ELR (cell line): ENCODE measurements around the gene NDUFAF8.

Source experiments
- DNase-seq: peaks from one replicate; pipeline ENCODE4 v3.0.0-alpha.2; 2015; ENCODE audit warnings: low read depth

Gene NDUFAF8

DNA sequence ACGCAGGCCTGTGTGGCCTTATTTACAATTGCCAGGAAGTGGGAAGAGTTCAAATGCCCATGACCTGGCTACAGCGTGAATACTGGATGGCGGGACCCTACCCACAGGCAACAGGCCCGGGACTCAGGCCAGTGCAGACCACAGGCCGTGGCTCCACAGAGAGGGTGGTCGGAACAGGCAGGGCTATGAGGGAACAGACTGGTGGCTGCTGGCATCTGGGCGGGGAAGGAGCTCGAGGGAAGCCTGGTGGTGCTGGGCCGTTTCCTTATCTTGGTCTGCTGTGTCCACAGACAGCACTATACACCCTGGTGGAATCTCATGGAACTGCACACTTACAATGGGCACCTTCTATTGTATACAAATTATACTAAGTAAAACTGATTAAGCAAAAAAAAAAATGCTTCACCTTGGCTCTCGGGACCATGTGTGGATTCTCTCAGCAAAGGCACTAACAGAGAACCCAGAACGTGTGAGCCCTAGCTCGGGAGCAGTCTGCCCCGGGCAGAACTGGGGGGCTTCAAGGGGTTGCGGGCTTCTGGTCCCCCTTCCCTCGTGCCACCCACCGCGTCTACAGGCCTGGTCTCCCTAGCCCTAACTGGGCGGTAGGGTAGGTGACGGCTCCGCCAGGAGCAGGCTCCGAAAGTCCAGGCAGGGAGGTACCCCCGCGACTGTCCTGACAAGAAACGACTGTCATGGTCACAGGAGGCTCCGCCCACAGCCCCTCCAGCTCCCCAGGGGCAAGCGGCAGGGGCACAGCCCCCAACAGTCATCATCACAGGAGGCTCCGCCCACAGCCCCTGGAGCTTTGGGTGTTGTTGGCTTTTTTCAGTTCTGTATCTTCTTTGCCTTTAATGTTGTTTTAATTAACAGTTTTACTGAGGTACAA, 38.2 kb upstream of the NDUFAF8 start:
- peak; percentile 83 for DNase-seq

GRCh38 chr17:81202318-81202717, 36.8 kb upstream of the NDUFAF8 start:
- no peak for DNase-seq

DNA sequence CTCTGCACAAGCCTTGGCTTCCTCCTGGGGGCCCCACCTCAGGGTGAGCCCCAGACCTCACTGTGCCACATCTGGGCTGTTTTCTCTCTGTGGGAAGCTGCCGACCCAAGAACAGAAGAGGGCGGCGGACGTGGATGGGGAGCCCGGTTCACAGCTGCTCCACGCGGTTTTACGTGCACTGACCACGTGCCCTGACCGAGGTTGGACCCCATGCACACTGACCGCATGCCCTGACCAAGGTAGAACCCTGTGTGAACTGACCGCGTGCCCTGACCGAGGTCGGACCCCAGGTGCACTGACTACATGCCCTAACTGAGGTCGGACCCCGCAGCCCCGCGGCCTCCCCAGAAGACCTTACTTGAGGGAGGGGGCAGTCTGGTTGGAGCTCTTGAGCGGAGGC, 36.0 kb upstream of the NDUFAF8 start:
- DNase-seq, result no peak

- no peak for DNase-seq
These were observed 34.5 kb upstream of the NDUFAF8 start for GRCh38 chr17:81204578-81204977.

GRCh38 chr17:81206166-81206565, 33.0 kb upstream of the NDUFAF8 start:
- DNase-seq, result no peak

DNA sequence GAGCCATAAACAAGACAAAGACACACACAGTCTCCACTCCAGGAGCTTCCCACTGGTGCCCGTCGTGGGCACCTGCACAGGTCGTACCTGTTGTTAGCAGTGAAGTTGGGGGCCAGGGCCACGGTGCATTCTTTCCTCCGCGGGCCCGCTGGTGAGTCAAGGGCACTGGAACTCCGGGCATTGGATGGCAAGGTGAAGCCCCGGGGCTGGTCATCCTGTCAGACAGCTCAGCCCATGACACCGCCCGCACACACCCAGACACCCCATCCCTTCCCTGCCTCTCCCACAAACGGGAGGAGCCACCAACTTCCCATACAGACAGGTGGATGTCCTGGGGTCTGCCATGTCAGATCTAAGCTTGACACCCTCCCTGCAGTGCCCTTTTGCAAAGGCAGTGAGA, 32.5 kb upstream of the NDUFAF8 start:
- no peak for DNase-seq

GRCh38 chr17:81207610-81208581, 31.2 kb upstream of the NDUFAF8 start:
- DNase-seq, result peak; percentile 26

DNA sequence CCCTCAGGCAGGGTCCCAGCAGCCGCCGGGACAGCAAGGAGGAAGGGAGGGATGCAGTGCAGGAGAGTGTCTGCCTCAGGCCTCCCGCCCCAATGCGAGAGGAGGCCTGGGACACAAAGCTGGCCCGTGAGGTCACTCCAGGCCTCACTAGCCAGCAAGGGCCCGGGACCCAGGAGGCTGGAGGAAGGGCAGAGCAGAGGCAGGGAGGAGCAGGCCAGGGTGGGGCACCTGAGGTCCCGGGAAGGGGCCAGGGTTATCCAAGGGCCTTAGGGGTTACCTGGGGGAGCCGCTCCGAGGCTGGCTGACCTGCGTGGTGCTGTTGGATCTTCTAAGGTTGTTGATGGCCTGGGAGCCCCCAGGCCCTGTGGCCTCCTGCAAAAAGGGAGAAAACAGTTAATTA, 30.5 kb upstream of the NDUFAF8 start:
- no peak for DNase-seq

DNA sequence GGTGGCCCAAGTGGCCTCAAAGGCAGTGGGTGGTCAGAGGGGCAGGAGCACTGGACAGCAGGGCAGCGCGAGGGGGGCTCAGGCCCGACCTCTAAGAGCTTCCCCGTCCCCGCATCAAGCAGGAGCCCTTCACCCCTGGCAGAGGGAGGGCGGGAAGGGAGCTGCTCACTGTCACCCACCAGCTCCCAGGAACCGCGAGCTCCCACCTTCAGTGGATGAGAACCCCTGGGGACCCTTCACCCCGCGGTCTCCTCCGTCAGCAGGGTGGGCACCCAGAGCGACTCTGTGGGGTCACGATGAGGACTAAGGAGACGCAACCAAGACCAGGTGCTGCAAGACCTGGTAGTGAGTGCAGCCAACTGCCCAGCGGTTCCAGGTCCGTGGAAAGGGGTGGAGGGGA, 30.0 kb upstream of the NDUFAF8 start:
- DNase-seq, result no peak

DNA sequence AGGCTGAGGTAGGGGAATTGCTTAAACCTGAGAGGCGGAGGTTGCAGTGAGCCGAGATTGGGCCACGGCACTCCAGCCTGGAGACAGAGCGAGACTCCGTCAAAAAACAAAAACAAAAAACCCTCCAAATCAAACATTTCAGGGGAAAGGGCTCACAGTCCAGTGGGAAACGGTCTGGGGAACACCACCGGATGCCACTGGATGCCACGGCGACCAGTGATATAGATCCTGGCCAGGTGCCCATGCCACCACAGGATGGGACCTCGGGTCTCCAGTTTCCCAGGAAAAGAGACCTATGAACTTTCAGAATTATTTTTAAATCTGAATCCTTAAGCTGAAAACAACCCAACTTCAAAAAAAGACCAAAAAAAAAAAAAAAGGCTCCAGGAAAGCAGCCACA, 28.7 kb upstream of the NDUFAF8 start:
- no peak for DNase-seq

DNA sequence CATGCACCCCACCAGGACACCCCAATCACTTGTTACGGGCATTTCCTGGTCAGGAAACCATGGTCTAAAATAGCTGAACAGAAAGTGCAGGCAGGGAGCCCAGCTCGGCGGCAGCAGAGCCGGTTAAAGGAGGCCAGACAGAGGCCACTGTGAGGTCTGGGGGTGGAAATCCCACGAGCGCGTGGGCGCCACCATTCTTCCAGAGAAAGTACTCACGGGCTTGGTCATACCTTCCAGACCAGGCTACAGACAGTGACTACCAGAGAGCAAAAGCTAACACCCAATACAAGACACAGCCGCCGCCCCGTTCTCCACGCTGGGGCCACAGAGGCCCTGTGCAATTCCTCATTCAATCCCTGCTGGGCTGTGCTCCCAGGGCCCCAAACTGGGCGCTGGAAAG, 28.2 kb upstream of the NDUFAF8 start:
- no peak for DNase-seq

DNA sequence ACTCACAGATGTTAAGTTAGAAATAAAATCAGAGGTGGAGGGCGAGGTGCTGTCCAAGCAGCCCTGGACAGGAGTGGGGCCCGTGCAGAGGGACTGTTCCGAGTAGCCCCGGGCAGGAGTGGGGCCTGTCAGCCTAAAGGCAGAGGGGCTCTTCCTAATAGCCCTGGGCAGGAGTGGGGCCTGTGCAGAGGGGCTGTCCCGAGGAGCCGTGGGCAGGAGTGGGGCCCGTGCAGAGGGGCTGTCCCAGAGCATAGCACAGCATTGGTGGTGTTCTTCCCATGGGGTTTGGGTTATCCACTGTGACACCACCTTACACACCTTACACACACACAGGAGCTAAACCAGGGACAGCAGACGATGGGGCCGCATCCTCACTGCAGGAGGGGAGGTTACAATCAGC, 26.8 kb upstream of the NDUFAF8 start:
- DNase-seq, result no peak

- DNase-seq, result no peak
These were observed 25.1 kb upstream of the NDUFAF8 start for GRCh38 chr17:81213978-81214377.

DNA sequence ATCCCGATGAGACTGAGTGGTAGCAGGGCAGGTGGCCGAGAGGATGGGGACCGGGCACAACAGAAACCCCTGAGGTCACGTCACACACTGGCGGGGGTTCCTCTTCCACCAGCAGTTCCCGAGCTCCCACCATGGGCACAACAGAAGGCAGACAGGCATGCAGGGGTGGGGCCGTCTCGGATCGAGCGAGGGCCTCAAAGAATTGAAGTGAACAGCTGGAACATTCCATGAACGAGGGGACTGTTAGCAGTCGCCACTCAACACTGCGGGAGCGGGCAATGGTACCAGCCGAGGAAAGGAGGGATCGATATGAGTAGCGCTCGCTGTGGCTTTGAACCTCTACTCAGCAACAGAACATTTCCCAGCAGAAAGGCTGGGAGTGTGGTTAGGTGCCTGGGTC, 21.6 kb upstream of the NDUFAF8 start:
- no peak for DNase-seq

DNA sequence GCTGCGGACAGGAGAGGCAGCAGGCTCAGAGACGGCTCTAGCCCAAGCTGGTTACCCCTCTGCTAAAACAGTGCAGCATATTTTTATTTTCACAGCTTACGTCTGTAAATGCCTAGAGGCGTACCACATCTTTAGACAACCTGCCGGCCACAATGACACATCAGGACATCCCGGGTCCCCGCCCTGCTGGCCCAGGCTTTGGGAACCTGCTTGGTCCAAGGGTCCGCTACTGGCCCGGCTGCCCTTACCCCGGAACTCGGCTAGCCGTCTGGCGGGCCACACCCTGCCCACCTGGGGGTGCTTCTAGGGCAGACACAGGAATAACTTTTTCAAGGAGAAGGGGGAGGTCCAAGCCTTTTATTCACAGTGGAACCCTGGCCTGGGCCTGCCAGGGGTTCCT, 20.7 kb upstream of the NDUFAF8 start:
- DNase-seq, result peak; percentile 17

GRCh38 chr17:81218991-81219390, 20.1 kb upstream of the NDUFAF8 start:
- no peak for DNase-seq

DNA sequence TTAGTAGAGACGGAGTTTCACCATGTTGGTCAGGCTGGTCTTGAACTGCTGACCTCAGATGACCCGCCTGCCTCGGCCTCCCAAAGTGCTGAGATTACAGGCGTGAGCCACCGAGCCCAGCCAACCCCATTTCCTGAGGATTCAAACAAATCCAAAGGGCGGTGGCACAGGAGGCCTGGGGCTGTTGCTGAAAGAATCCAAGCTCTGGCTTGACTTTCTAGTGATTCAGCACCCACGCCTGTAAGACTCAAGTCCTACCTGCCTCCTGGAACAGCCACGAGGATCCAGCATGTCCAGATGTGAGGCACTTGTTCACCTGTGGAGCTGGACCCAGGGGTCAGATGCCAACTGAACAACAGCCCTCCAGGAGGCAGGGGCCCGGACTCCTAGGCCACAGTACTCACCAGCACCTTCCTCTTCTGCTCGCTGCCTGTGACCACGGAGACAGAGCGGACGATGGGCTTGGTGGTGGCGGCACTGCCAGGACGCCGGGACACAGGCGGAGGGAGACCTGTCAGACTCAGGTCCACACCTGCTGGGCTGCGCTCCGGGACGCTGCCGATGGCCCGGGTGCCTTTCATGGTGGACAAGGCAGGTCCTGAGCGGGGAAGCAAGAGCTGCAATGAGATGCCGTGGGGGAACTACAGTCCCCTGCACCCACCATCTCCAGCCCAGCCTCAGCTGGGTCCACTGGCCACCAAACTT, 19.5 kb upstream of the NDUFAF8 start:
- DNase-seq, result no peak

DNA sequence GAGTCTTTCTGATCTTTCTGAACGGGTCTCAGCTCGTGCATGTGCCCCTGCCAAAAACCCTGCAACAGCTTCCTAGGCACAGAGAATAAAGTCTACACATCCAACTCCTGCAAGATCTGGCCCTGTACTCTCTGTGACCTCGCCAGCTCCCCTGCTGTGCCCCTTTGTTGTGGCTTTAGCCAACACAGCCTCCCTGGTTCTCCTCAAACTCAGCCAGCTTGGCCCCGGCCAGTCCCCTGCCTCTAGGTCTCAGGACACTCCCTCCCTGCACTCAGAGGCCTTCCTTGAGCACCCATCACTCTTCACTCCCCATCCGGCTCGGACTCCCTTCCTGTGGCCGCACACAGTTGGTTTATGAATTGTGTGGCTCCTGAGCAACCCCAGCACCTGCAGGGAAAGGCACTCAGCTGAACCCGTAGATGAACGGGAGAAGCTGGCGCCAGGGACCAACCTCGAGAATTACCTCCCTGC, 17.7 kb upstream of the NDUFAF8 start:
- DNase-seq, result no peak

- DNase-seq, result peak; percentile 27
These were observed 17.1 kb upstream of the NDUFAF8 start for GRCh38 chr17:81221842-81222619.

GRCh38 chr17:81222620-81222905, 16.6 kb upstream of the NDUFAF8 start:
- no peak for DNase-seq

- DNase-seq, result peak; percentile 100
These were observed 16.0 kb upstream of the NDUFAF8 start, which contains the start of gene CEP131 for GRCh38 chr17:81222906-81223761. TSS of gene CEP131 (minus strand) at chr17:81222965. CDS start at chr17:81220056, 2,909 bp downstream.
